Measurements from ENCODE around the gene SH3RF3.

DNA sequence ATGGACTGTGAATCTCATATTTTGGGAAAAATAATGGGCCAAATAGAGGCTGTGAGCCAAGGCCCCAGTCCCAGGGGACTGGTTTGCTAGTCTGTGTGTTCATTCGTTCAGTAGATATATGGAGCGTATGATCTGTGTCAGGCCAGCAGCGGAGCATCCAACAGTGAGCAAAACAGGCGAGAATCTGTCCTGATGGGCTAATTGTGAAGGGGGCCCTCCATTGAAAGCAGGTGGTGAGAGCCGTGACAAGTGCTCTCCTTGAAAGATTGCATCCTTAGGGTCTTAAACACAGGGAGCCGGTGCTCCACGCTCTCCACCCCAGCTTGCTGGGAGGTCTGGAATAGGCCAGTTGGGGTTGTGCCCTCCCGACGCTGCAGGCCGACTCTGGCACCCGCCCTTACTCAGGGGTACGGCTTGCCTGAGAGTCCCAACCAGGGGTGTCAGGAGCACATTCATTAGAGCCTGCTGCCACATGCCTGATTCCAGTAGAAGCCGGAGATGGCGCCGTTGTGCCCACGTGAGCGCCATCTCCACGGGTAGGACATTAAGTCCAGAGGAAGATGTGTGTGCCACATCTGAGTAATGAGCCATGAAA, 213.3 kb downstream of the SH3RF3 start:
- TF ChIP-seq POLR2A (IDR thresholded peaks at IDR 0.05), result no peak
- TF ChIP-seq, protein P1, sequence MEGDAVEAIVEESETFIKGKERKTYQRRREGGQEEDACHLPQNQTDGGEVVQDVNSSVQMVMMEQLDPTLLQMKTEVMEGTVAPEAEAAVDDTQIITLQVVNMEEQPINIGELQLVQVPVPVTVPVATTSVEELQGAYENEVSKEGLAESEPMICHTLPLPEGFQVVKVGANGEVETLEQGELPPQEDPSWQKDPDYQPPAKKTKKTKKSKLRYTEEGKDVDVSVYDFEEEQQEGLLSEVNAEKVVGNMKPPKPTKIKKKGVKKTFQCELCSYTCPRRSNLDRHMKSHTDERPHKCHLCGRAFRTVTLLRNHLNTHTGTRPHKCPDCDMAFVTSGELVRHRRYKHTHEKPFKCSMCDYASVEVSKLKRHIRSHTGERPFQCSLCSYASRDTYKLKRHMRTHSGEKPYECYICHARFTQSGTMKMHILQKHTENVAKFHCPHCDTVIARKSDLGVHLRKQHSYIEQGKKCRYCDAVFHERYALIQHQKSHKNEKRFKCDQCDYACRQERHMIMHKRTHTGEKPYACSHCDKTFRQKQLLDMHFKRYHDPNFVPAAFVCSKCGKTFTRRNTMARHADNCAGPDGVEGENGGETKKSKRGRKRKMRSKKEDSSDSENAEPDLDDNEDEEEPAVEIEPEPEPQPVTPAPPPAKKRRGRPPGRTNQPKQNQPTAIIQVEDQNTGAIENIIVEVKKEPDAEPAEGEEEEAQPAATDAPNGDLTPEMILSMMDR (IDR thresholded peaks at IDR 0.05), result no peak

Data from breast epithelium (tissue), 3 donors.